Panc1 (cell line): ENCODE data around the gene DGCR8. TPM values are rescaled to one million over a fixed set of nuclear protein-coding genes. Genes with fewer than 3 reads are reported as not detected.

Experiments used
- ATAC-seq: fragments of 200-7000 bp; cut with Tn5 transposase; 2 replicates; pipeline ENCODE4 v1.9.1; 2020; ENCODE audit warnings: mild to moderate bottlenecking, moderate library complexity
- BruUV-seq: library from RNA; stranded (reverse); fragments of 400-500 nt; replicated peaks from 2 replicates; lab custom pipeline; 2021; lab: Mats Ljungman, UMichigan
- CTCF ChIA-PET: fragments of 300-600 bp; sonication (Branson Sonifier 250); formaldehyde crosslinking; loops from one replicate; lab custom pipeline; 2022; ENCODE audit warnings: antibody characterized with exemption; lab: Charles Lee
- POLR2A ChIA-PET: fragments of 300-600 bp; sonication (Branson Sonifier 250); formaldehyde crosslinking; loops from one replicate; lab custom pipeline; 2022; ENCODE audit warnings: antibody characterized with exemption; lab: Charles Lee
- DNase-seq: peaks from one replicate; pipeline ENCODE4 v3.0.0-alpha.2; 2010; ENCODE audit warnings: low read depth, low spot score
- H3K27ac ChIP-seq: 2 replicates; pipeline ENCODE4 v1.5.1; 2011; ENCODE audit warnings: mild to moderate bottlenecking, low read length, inconsistent platforms
- H3K27me3 ChIP-seq: fragments of 200-500 bp; sonication (Bioruptor generic); 2 replicates; pipeline ENCODE4 v1.6.0; 2014; ENCODE audit warnings: low read length, inconsistent platforms; ENCODE audit not compliant: control insufficient read depth, insufficient read depth
- H3K36me3 ChIP-seq: fragments of 200-500 bp; sonication (Bioruptor generic); 2 replicates; pipeline ENCODE4 v1.5.1; 2014; ENCODE audit warnings: inconsistent platforms, mild to moderate bottlenecking, low read length, moderate library complexity; ENCODE audit not compliant: control insufficient read depth, insufficient read depth
- H3K4me1 ChIP-seq: 2 replicates; pipeline ENCODE4 v1.5.1; 2011; ENCODE audit warnings: inconsistent platforms, mild to moderate bottlenecking, low read length, moderate library complexity; ENCODE audit not compliant: control insufficient read depth, insufficient read depth
- H3K4me3 ChIP-seq, 2 experiments: 2 replicates each; pipeline ENCODE4 v1.5.1; 2011 to 2012; ENCODE audit warnings: low read depth in 2 of 2, low read length in 2 of 2, mild to moderate bottlenecking in 2 of 2, inconsistent platforms in 1 of 2, moderate library complexity in 1 of 2
- H3K9me3 ChIP-seq: fragments of 200-500 bp; sonication (Bioruptor generic); 2 replicates; pipeline ENCODE4 v1.5.1; 2014; ENCODE audit warnings: low read depth, mild to moderate bottlenecking, inconsistent platforms, low read length, moderate library complexity; ENCODE audit not compliant: control insufficient read depth, insufficient read depth
- POLR2AphosphoS5 ChIP-seq: IDR thresholded peaks from 2 replicates; pipeline ENCODE4 v1.6.1; 2012; ENCODE audit warnings: mild to moderate bottlenecking, low read depth, low read length, moderate library complexity
- SIN3A ChIP-seq: IDR thresholded peaks from 2 replicates; pipeline ENCODE4 v1.6.1; 2012; ENCODE audit warnings: low read depth, mild to moderate bottlenecking, low read length, moderate library complexity, borderline replicate concordance; ENCODE audit not compliant: insufficient read depth
- TCF7L2 ChIP-seq: IDR thresholded peaks from 2 replicates; pipeline ENCODE4 v1.6.1; 2011; ENCODE audit warnings: mild to moderate bottlenecking, low read depth, low read length, inconsistent platforms
- in situ Hi-C: cut with HindIII; loops from 2 replicates; pipeline ENCODE4 v1.10.0; 2016; ENCODE audit warnings: low sequenced_read_pairs, low pct_unique_long_range_greater_than_20kb
- intact Hi-C: fragments of 100-400 bp; cut with micrococcal nuclease; formaldehyde crosslinking; loops from one replicate; pipeline ENCODE4 v1.10.0; 2022; ENCODE audit not compliant: unreplicated experiment
- total RNA-seq: library from RNA; stranded (reverse); gene quantifications from one replicate; pipeline ENCODE4 v1.2.1, GENCODE V29; 2021; ENCODE audit not compliant: unreplicated experiment
- TF ChIP-seq, protein P1 (sequence below): fragments of 450-650 bp; IDR thresholded peaks from 2 replicates; pipeline ENCODE4 v1.5.1; 2017; ENCODE audit warnings: mild to moderate bottlenecking
- TF ChIP-seq, protein P2 (sequence below), 2 experiments: IDR thresholded peaks; 2 replicates each; pipeline ENCODE4 v1.6.1; 2011 to 2012; ENCODE audit warnings: low read depth in 2 of 2, control low read depth in 1 of 2, low read length in 1 of 2, mild to moderate bottlenecking in 1 of 2, moderate library complexity in 1 of 2; ENCODE audit not compliant: insufficient read depth in 1 of 2

DGCR8 gene
- total RNA-seq, 1 experiment from 2014 or later: 35.0 TPM

DNA sequence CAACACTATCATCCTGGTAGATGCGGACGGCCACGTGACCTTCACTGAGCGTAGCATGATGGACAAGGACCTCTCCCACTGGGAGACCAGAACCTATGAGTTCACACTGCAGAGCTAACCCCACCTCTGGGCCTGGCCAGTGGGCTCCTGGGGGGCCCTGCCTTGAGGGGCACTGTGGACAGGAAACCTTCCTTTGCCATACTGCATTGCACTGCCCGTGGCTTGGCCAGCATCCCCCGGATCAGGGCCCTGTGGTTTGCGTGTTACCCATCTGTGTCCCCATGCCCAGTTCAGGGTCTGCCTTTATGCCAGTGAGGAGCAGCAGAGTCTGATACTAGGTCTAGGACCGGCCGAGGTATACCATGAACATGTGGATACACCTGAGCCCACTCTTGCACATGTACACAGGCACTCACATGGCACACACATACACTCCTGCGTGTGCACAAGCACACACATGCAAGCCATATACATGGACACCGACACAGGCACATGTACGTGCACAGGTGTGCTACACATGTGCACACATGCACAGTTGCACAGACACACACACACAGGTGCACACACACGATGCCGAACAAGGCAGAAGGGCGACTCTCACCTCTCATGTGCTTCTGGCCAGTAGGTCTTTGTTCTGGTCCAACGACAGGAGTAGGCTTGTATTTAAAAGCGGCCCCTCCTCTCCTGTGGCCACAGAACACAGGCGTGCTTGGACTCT is 15.3 kb upstream of the DGCR8 start:
- Histone ChIP-seq H3K27me3 (no peaks in the 10 kb centered on the region), H3K4me1 (no peaks in the 10 kb centered on the region), H3K27ac (no peak overlapping the region), H3K36me3 (no peaks in the 10 kb centered on the region), H3K9me3 (no peaks in the 10 kb centered on the region), H3K4me3 (no peak overlapping the region)
- ATAC-seq: no peak
- in situ Hi-C loops (no loop called here), intact Hi-C loops (no loop called here)
- BruUV-seq: no TSS peak
- TF ChIP-seq, protein P1, sequence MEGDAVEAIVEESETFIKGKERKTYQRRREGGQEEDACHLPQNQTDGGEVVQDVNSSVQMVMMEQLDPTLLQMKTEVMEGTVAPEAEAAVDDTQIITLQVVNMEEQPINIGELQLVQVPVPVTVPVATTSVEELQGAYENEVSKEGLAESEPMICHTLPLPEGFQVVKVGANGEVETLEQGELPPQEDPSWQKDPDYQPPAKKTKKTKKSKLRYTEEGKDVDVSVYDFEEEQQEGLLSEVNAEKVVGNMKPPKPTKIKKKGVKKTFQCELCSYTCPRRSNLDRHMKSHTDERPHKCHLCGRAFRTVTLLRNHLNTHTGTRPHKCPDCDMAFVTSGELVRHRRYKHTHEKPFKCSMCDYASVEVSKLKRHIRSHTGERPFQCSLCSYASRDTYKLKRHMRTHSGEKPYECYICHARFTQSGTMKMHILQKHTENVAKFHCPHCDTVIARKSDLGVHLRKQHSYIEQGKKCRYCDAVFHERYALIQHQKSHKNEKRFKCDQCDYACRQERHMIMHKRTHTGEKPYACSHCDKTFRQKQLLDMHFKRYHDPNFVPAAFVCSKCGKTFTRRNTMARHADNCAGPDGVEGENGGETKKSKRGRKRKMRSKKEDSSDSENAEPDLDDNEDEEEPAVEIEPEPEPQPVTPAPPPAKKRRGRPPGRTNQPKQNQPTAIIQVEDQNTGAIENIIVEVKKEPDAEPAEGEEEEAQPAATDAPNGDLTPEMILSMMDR: no peak
- TF ChIP-seq, protein P2, sequence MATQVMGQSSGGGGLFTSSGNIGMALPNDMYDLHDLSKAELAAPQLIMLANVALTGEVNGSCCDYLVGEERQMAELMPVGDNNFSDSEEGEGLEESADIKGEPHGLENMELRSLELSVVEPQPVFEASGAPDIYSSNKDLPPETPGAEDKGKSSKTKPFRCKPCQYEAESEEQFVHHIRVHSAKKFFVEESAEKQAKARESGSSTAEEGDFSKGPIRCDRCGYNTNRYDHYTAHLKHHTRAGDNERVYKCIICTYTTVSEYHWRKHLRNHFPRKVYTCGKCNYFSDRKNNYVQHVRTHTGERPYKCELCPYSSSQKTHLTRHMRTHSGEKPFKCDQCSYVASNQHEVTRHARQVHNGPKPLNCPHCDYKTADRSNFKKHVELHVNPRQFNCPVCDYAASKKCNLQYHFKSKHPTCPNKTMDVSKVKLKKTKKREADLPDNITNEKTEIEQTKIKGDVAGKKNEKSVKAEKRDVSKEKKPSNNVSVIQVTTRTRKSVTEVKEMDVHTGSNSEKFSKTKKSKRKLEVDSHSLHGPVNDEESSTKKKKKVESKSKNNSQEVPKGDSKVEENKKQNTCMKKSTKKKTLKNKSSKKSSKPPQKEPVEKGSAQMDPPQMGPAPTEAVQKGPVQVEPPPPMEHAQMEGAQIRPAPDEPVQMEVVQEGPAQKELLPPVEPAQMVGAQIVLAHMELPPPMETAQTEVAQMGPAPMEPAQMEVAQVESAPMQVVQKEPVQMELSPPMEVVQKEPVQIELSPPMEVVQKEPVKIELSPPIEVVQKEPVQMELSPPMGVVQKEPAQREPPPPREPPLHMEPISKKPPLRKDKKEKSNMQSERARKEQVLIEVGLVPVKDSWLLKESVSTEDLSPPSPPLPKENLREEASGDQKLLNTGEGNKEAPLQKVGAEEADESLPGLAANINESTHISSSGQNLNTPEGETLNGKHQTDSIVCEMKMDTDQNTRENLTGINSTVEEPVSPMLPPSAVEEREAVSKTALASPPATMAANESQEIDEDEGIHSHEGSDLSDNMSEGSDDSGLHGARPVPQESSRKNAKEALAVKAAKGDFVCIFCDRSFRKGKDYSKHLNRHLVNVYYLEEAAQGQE (IDR thresholded peaks at IDR 0.05; ENCODE audit: insufficient read depth in 1 of 2, low read depth in 2 of 2, low read length in 1 of 2): no peak
- TF ChIP-seq TCF7L2: no peak
- no peak for TF ChIP-seq POLR2AphosphoS5
- no peak for DNase-seq
- CTCF ChIA-PET: no interaction called here
- POLR2A ChIA-PET: no interaction called here

DNA sequence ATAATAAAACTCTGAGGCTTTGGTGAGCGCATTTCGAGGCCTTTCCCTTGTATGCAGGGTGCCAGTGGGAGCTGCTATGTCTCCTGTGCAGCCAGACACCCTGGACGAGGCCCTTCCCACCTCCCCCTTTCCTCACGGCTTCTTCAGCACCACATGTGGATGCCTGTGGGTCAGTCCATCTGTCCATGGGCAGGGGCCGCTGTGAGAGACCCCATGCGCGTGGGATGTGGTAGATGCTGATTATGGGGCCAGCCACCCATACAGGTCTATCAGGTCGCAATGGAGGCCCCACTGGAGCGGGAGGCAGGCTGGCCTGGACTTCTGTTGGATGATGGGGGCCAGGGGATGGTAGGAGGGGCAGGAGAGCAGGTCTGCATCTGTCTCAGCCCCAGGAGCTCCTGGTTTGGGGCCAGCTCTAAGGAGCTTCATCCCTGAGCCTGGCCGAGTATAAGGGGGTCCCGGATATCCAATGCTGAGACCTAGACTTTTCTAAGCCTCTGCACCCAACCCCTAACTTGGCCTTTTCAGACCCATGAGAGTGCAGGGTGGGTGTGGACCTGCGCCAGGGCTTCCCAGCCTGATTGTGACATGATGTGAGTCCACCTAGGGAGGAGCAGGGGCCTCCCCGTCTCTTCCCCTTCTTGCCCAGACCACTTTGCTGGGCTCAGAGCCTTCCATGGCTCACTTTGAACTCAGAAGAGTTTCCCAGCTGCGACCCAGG is 14.0 kb upstream of the DGCR8 start:
- DNase-seq: no peak
- BruUV-seq: no TSS peak
- Histone ChIP-seq H3K27ac (no peak overlapping the region), H3K27me3 (no peaks in the 10 kb centered on the region), H3K4me1 (no peaks in the 10 kb centered on the region), H3K36me3 (no peaks in the 10 kb centered on the region), H3K9me3 (no peaks in the 10 kb centered on the region), H3K4me3 (no peak overlapping the region)
- CTCF ChIA-PET: no interaction called here
- TF ChIP-seq SIN3A (no peak), POLR2AphosphoS5 (no peak), TCF7L2 (no peak)
- TF ChIP-seq, protein P2 (IDR thresholded peaks at IDR 0.05; ENCODE audit: insufficient read depth in 1 of 2, low read depth in 2 of 2, low read length in 1 of 2): no peak
- TF ChIP-seq, protein P1: no peak
- intact Hi-C loops (no loop called here), in situ Hi-C loops (no loop called here)
- POLR2A ChIA-PET: no interaction called here
- no peak for ATAC-seq
